OCI-LY3 (cell line): ENCODE measurements around the gene UNC13A.

Experiments
- EZH2phosphoT487 ChIP-seq: fragments of 200-600 bp; shearing (Covaris generic); IDR thresholded peaks from 2 replicates; pipeline ENCODE4 v1.6.1; 2018; ENCODE audit warnings: antibody characterized with exemption, mixed run types, low read depth
- TF ChIP-seq, protein P1 (sequence below): fragments of 200-600, 300-600 bp; sonication (generic); IDR thresholded peaks from 2 replicates; pipeline ENCODE4 v1.5.1; 2014; ENCODE audit warnings: antibody characterized with exemption, low read length, low read depth

- TF ChIP-seq, protein P1, sequence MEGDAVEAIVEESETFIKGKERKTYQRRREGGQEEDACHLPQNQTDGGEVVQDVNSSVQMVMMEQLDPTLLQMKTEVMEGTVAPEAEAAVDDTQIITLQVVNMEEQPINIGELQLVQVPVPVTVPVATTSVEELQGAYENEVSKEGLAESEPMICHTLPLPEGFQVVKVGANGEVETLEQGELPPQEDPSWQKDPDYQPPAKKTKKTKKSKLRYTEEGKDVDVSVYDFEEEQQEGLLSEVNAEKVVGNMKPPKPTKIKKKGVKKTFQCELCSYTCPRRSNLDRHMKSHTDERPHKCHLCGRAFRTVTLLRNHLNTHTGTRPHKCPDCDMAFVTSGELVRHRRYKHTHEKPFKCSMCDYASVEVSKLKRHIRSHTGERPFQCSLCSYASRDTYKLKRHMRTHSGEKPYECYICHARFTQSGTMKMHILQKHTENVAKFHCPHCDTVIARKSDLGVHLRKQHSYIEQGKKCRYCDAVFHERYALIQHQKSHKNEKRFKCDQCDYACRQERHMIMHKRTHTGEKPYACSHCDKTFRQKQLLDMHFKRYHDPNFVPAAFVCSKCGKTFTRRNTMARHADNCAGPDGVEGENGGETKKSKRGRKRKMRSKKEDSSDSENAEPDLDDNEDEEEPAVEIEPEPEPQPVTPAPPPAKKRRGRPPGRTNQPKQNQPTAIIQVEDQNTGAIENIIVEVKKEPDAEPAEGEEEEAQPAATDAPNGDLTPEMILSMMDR: no peak
- no peak for TF ChIP-seq EZH2phosphoT487
These were observed 69.8 kb downstream of the UNC13A start for GRCh38 chr19:17618281-17618903.
